ENCODE data around the gene ANKRD18A. TPM values are rescaled to one million over a fixed set of nuclear protein-coding genes. Genes with fewer than 3 reads are reported as not detected.

ANKRD18A gene
- total RNA-seq, 2 donors from 2014 or later = 5.7 to 16.0 TPM

DNA sequence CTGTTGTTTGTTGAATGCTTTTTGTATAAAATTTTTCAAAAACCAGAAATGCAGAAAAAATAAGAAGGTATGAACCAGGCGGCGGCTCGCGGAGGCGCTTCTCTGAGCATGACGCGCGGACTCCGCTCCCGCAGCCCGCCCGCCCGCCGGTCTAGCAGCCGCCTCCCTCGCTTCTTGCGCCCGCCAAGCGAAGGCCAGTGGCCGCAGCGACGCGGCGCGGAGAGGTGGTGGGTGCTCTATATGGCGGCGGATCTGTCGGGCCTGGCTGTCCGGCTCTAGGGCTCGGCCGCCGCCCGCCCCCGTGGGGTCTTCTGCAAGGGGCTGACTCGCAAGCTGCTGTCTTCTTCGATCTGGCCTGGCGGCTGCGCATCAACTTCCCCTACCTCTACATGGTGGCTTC, 93.8 kb downstream of the ANKRD18A start:
- no peak overlapping the region for H3K27ac Mint-ChIP-seq

DNA sequence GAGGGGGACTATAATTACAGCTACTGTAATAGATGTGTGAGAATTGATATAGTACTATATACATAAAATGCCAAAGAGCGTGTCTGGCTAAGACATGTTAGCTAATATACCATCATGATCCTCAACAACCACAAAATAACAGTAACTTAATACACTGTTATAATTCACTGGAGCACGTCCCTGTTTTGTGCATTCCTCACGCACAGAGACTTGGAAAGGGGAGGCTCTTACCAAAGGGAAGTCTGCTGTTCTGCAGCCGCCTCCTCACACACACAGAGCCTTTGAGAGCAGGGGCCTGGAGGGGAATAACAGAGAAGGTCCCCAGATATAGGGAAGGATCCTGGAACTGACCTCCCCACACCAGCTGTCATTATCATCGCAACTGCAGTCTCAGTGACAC, 97.3 kb downstream of the ANKRD18A start:
- H3K9me3 Mint-ChIP-seq = no peaks in the 10 kb centered on the region

More for the DNA sequence above, 93.8 kb downstream of the ANKRD18A start:
- Mint-ChIP-seq H3K36me3 (ENCODE audit: low read depth) (no peaks in the 10 kb centered on the region), H3K4me1 (no peaks in the 10 kb centered on the region), H3K27me3 (no peaks in the 10 kb centered on the region), H3K9me3 (peaks cover 4% of the 10 kb centered on the region), H3K4me3 (no peak overlapping the region)
- ATAC-seq (replicated peaks) = no peak

DNA sequence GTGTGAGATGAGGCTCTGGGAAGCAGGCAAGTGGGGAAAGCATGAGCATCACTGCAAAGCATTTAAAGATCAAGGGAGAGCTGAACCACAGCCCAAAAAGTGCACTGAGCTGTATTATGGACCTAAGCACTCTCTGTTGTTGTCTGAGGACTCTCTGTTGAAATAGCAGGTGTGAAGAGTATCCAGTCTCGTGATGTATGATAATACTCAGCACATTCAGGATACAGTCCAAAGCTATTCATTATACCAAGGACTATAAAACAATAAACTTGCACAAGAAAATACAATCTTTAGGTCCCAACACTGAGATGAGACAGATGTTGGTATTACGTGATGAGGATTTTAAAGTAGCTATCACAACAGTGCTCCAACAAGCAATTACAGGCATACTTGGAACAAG, 98.6 kb downstream of the ANKRD18A start:
- no peak overlapping the region for H3K4me3 Mint-ChIP-seq
- H3K27me3 Mint-ChIP-seq = no peaks in the 10 kb centered on the region
- ATAC-seq (replicated peaks) = no peak
- H3K36me3 Mint-ChIP-seq (ENCODE audit: low read depth) = no peaks in the 10 kb centered on the region
- no peaks in the 10 kb centered on the region for H3K9me3 Mint-ChIP-seq
- H3K27ac Mint-ChIP-seq = no peak overlapping the region
- no peaks in the 10 kb centered on the region for H3K4me1 Mint-ChIP-seq

More for the DNA sequence above, 97.3 kb downstream of the ANKRD18A start:
- Mint-ChIP-seq H3K27ac (no peak overlapping the region), H3K27me3 (no peaks in the 10 kb centered on the region), H3K4me1 (no peaks in the 10 kb centered on the region), H3K36me3 (ENCODE audit: low read depth) (no peaks in the 10 kb centered on the region), H3K4me3 (no peak overlapping the region)
- no peak for ATAC-seq (replicated peaks)

Other genes with a start within 250 kb of the ANKRD18A start
- gene ALDH1B1, start 227.9 kb downstream of the ANKRD18A start, total RNA-seq = 10 to 100 TPM; 15.6 to 29.1 TPM
- gene IGFBPL1, start 196.1 kb downstream of the ANKRD18A start, total RNA-seq = not detected
- gene FAM240B, start 99.5 kb upstream of the ANKRD18A start, total RNA-seq = not detected